ENCODE results near the gene KIAA0319L. TPM values are rescaled to one million over a fixed set of nuclear protein-coding genes. Genes with fewer than 3 reads are reported as not detected.

KIAA0319L gene
- polyA plus RNA-seq, 1 donor (not counting 4 experiments of a cell fraction or from before 2014, with no cell fraction given) = 23.8 TPM

GRCh38 chr1:35603468-35603867 is 46.3 kb upstream of the KIAA0319L start:
- peaks cover 7% of the 10 kb centered on the region for H3K4me1 ChIP-seq (ENCODE audit: control insufficient read depth, extremely low read depth, insufficient read depth, low read length)
- TF ChIP-seq CTCF (optimal IDR thresholded peaks at IDR 0.05 in 1 of 3, IDR thresholded peaks at IDR 0.05 in 1 of 3, conservative IDR thresholded peaks at IDR 0.05 in 1 of 3; ENCODE audit: extremely low read depth in 1 of 3, insufficient read depth in 2 of 3, low read length in 3 of 3) (no peak), EZH2 (IDR thresholded peaks at IDR 0.05; ENCODE audit: low read length) (no peak)
- no peak overlapping the region for H3K4me3 ChIP-seq (ENCODE audit: control insufficient read depth in 2 of 3, extremely low read depth in 1 of 3, insufficient read depth in 2 of 3, low read depth in 1 of 3, low read length in 3 of 3)
- H3K9ac ChIP-seq (ENCODE audit: control insufficient read depth, extremely low read depth, insufficient read depth, low read length) = no peak overlapping the region
- H3K79me2 ChIP-seq (ENCODE audit: control insufficient read depth, insufficient read depth, low read length) = peaks cover 16% of the 10 kb centered on the region
- no peak for DNase-seq (ENCODE audit: low read depth, low spot score)
- peaks cover 20 to 29% of the 10 kb centered on the region in 2 experiments for H3K36me3 ChIP-seq (ENCODE audit: control insufficient read depth in 2 of 2, extremely low read depth in 1 of 2, insufficient read depth in 2 of 2, low read length in 2 of 2)
- no peak overlapping the region for H2AFZ ChIP-seq (ENCODE audit: control insufficient read depth, low read length)
- H3K27me3 ChIP-seq (ENCODE audit: control insufficient read depth, extremely low read depth, insufficient read depth, low read length) = no peaks in the 10 kb centered on the region
- peaks cover 3% of the 10 kb centered on the region for H3K9me1 ChIP-seq (ENCODE audit: control insufficient read depth, extremely low read depth, insufficient read depth, low read length)
- no peak overlapping the region for H3K4me2 ChIP-seq (ENCODE audit: control insufficient read depth, extremely low read depth, insufficient read depth, low read depth, low read length)
- FAIRE-seq = no peak
- H3K9me3 ChIP-seq (ENCODE audit: control insufficient read depth, low read depth, low read length) = no peaks in the 10 kb centered on the region
- dilution Hi-C loops (cut with MboI; ENCODE audit: extremely low pct_ligation_motif_present, low sequenced_read_pairs) = no loop called here
- no peak overlapping the region for H3K27ac ChIP-seq (ENCODE audit: control insufficient read depth, insufficient read depth, low read length)
- H4K20me1 ChIP-seq (ENCODE audit: control insufficient read depth, extremely low read depth, insufficient read depth, low read length) = no peaks in the 10 kb centered on the region

- H3K27me3 ChIP-seq (ENCODE audit: control insufficient read depth, extremely low read depth, insufficient read depth, low read length) = no peaks in the 10 kb centered on the region
- H3K4me2 ChIP-seq (ENCODE audit: control insufficient read depth, extremely low read depth, insufficient read depth, low read depth, low read length) = no peak overlapping the region
- no peak overlapping the region for H3K9ac ChIP-seq (ENCODE audit: control insufficient read depth, extremely low read depth, insufficient read depth, low read length)
- H3K4me1 ChIP-seq (ENCODE audit: control insufficient read depth, extremely low read depth, insufficient read depth, low read length) = peaks cover 2% of the 10 kb centered on the region
- TF ChIP-seq CTCF (optimal IDR thresholded peaks at IDR 0.05 in 1 of 3, IDR thresholded peaks at IDR 0.05 in 1 of 3, conservative IDR thresholded peaks at IDR 0.05 in 1 of 3; ENCODE audit: extremely low read depth in 1 of 3, insufficient read depth in 2 of 3, low read length in 3 of 3) (no peak), EZH2 (IDR thresholded peaks at IDR 0.05; ENCODE audit: low read length) (no peak)
- peaks cover 3% of the 10 kb centered on the region for H3K9me1 ChIP-seq (ENCODE audit: control insufficient read depth, extremely low read depth, insufficient read depth, low read length)
- H3K79me2 ChIP-seq (ENCODE audit: control insufficient read depth, insufficient read depth, low read length) = peaks cover under 1% of the 10 kb centered on the region
- H2AFZ ChIP-seq (ENCODE audit: control insufficient read depth, low read length) = no peak overlapping the region
- no peak overlapping the region for H3K4me3 ChIP-seq (ENCODE audit: control insufficient read depth in 2 of 3, extremely low read depth in 1 of 3, insufficient read depth in 2 of 3, low read depth in 1 of 3, low read length in 3 of 3)
- no peak overlapping the region for H3K27ac ChIP-seq (ENCODE audit: control insufficient read depth, insufficient read depth, low read length)
- no peaks in the 10 kb centered on the region for H4K20me1 ChIP-seq (ENCODE audit: control insufficient read depth, extremely low read depth, insufficient read depth, low read length)
- DNase-seq (ENCODE audit: low read depth, low spot score) = no peak
- peaks cover 24% of the 10 kb centered on the region in 2 experiments for H3K36me3 ChIP-seq (ENCODE audit: control insufficient read depth in 2 of 2, extremely low read depth in 1 of 2, insufficient read depth in 2 of 2, low read length in 2 of 2)
- FAIRE-seq = no peak
- no peaks in the 10 kb centered on the region for H3K9me3 ChIP-seq (ENCODE audit: control insufficient read depth, low read depth, low read length)
- dilution Hi-C loops (cut with MboI; ENCODE audit: extremely low pct_ligation_motif_present, low sequenced_read_pairs) = no loop called here
These were observed 43.4 kb upstream of the KIAA0319L start for GRCh38 chr1:35600593-35600992.

Data from keratinocyte (primary cell).